C1 segment of cervical spinal cord (tissue), 14 donors: Measurements from ENCODE around the gene SLC7A11.
"Not testable (repeated sequence)": the region's sequence is repeated elsewhere in the genome, so short reads cannot be mapped to it uniquely, and the experiment has no call there.

Experiments used
- DNase-seq, 14 donors: peaks; one replicate each; lab custom pipeline; 2025; lab: John Stamatoyannopoulos, UW

The SLC7A11 gene

GRCh38 chr4:138243369-138243768 is 1.2 kb upstream of the SLC7A11 start:
- no peak for DNase-seq

GRCh38 chr4:138242834-138243156 is 646 bp upstream of the SLC7A11 start:
- DNase-seq, result no peak

- DNase-seq, result peak in 6 of 14 donors; percentile 8 to 60 (median 36)
Observed at GRCh38 chr4:138241281-138242075, 671 bp downstream of the SLC7A11 start.

GRCh38 chr4:138239491-138239890 is 2.7 kb downstream of the SLC7A11 start:
- no peak for DNase-seq

GRCh38 chr4:138238521-138239292 is 3.4 kb downstream of the SLC7A11 start:
- DNase-seq, result no peak

GRCh38 chr4:138237132-138237531 is 5.0 kb downstream of the SLC7A11 start:
- not testable (repeated sequence) for DNase-seq

GRCh38 chr4:138236037-138236436 is 6.1 kb downstream of the SLC7A11 start:
- DNase-seq, result no peak

- no peak for DNase-seq
Observed at GRCh38 chr4:138235419-138235952, 6.7 kb downstream of the SLC7A11 start.

- DNase-seq, result no peak
Observed at GRCh38 chr4:138234248-138234647, 7.9 kb downstream of the SLC7A11 start.

- no peak for DNase-seq
Observed at GRCh38 chr4:138233313-138234034, 8.7 kb downstream of the SLC7A11 start.

GRCh38 chr4:138232364-138232763 is 9.8 kb downstream of the SLC7A11 start:
- DNase-seq, result no peak

- DNase-seq, result no peak
Observed at GRCh38 chr4:138230048-138230447, 12.1 kb downstream of the SLC7A11 start.

GRCh38 chr4:138229160-138229559 is 13.0 kb downstream of the SLC7A11 start:
- DNase-seq, result no peak

GRCh38 chr4:138226351-138226750 is 15.8 kb downstream of the SLC7A11 start:
- no peak for DNase-seq

- no peak for DNase-seq
Observed at GRCh38 chr4:138225477-138225876, 16.7 kb downstream of the SLC7A11 start.

- no peak for DNase-seq
Observed at GRCh38 chr4:138224614-138225013, 17.5 kb downstream of the SLC7A11 start.

- no peak for DNase-seq
Observed at GRCh38 chr4:138223231-138223910, 18.8 kb downstream of the SLC7A11 start.

GRCh38 chr4:138222046-138222445 is 20.1 kb downstream of the SLC7A11 start:
- DNase-seq, result peak in 3 of 14 donors; percentile 7 to 14 (median 9)

GRCh38 chr4:138218976-138219375 is 23.2 kb downstream of the SLC7A11 start:
- DNase-seq, result no peak

- peak in 7 of 14 donors; percentile 31 to 63 (median 44) for DNase-seq
Observed at GRCh38 chr4:138217567-138217966, 24.6 kb downstream of the SLC7A11 start.

- DNase-seq, result no peak
Observed at GRCh38 chr4:138216272-138216867, 25.8 kb downstream of the SLC7A11 start.
